Measurements from ENCODE around the gene CHCHD6.

Gene CHCHD6

DNA sequence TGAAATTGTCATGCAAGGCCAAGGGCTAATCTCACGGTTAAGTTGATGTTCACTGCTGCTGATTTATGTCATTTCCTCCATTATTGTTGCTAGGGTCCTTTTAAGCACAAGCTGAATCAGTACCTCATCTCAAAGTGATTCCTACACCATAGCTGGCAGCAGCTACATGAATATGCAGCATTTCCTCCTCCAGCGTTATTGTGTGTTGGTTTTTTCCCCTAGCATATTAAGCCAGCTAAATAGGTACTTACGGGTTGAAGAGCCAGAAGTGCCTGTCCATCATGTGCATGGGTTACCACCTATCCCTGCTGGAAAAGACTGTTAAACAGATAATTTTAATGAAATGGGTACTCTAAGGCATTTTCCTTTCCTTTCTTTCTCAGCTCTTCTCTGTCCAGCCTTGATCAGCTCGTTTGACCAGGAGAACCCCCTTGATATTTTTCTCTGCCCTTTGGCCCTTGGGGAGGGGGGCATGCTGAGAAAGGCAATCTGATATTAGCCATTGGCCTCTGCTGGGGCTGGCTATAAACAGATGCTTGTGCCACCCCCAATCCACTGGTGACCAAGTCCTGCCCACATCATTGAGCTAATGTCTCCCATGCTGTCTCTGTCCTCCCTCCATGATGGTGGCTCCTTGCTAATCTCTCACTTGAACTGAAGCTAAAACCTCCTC lies 163.3 kb downstream of the CHCHD6 start:
- peak; percentile 9 for FAIRE-seq

DNA sequence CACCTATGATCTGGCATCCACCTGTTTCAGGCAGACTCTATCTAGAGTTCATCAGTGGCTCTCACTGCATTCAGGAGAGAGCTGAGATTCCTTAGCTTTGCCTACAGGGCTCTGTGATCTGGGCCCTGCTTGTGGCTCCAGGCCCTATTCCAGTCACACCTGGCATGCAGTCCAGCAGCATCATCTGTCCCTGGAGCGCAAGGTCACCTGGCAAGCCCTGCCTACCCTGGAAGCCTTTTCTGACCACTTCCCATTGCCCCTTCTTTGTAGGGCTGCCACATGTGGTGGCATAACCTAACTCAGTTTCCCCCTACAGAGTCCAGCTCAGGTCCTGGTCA lies 163.8 kb downstream of the CHCHD6 start:
- no peak for FAIRE-seq

- no peak for FAIRE-seq
Observed at GRCh38 chr3:126870608-126871210, 166.7 kb downstream of the CHCHD6 start.

GRCh38 chr3:126872701-126873342 lies 168.8 kb downstream of the CHCHD6 start:
- FAIRE-seq = no peak

DNA sequence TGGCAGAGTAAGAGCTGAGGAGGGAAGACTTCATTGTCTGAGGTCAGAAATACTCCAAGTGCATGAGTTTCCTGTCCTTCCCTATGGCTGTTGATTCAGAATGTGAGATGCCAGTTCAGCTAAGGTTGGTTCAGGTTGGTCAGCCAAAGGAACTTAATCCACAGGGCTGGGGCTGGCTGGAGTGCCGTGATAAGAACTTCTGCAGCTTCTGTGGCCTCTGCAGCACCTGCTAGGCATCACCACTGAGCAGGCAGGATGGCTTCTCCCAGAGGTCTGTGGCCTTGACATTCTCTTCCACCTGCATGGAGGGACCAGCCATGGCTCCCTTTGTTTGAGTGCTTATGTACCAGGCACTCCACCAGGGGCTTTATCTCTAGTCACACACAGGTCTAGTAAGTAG lies 169.4 kb downstream of the CHCHD6 start:
- FAIRE-seq = no peak

DNA sequence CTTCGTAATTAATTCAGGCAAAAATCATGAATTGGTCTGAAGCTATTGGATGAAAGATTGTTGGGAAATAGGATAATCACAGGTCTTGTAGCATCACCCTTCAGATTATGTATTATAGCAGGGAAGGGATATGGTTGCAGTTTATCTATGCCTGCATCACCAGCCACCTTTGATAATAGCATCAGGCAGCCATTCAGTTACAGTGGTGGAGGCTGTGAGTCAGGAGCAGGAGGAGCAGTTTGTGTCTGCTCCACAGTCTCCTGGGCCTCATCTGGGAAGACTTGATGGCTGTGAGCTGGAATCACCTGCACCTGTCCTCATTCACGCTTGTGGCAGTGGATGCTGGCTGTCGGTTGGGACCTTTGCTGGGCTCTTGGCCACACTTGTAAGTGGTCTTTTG lies 174.6 kb downstream of the CHCHD6 start:
- FAIRE-seq = no peak

DNA sequence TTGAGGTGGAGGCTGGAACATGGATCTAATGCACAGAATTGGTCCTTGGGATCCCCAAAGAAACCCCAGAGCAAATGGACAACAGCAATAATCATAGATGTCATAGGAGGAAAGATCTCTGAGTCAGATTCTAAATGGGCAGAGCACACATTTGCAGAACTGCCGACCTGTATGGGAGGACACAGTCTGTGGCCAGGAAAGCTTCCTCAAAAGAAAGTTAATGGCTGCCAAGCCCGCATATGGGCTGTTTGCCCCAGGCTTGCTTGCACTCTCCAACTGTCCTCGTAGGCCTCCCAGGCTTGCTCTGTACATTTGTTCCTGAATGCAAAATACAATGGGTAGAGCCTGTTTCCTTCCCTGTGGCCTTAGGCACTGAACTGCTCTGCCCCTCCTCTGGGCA lies 176.9 kb downstream of the CHCHD6 start:
- FAIRE-seq = no peak

GRCh38 chr3:126881861-126882260 lies 177.8 kb downstream of the CHCHD6 start:
- no peak for FAIRE-seq

- no peak for FAIRE-seq
Observed at GRCh38 chr3:126883241-126883640, 179.2 kb downstream of the CHCHD6 start.

DNA sequence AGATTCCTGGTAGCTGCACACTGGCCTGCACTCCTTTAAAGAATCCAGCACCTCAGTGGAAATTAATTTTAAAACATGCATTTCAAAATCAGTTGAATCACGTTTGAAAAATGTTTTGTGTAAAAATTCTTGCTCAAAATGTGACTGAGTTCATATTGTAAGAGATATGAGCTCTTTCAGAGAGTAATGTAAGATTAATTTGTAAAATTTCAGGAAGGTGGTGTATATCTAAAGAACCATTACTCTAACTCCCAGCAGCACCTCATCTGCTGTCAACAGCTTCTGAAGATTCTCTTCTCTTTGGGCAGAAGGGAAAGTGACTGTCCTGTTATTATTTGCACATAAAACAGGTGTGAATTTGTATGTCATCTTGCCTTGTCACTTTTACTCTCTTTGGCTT lies 181.4 kb downstream of the CHCHD6 start:
- FAIRE-seq = no peak

DNA sequence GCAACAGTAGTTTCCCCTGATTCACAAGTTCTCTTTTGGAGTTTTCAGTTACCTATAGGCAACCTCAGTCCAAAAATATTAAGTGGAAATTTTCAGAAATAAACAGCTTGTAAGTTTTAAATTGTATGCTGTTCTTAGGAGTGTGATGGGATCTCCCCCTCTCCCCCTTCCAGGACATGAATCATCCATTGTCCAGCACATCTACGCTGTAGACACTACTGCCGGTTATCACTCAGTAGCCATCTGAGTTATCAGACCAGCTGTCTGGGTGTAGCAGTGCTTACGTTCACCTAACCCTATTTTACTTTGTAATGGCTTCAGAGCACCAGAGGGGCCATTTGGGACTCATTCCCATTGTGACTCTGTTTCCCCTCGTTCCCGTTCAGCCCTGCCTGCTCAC lies 182.2 kb downstream of the CHCHD6 start:
- FAIRE-seq = no peak

DNA sequence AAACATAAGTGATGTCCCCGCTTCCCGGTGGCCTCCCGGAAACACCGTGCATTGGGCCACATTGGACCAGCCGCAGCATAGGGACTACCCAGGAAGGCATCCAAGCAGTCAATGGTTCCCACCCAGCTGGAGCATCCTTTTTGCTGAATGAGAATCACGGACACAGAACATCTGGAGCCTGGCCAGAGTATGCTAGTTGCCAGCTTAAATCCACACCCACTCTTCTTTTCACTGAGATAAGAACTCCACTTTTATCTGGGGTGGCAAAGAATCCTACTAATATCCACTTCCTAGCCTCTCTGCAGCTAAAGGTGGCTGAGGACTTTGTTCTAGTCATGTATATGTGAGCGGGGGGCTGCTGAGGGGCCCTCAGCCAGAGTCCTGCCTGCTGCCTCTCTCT lies 183.6 kb downstream of the CHCHD6 start:
- no peak for FAIRE-seq

DNA sequence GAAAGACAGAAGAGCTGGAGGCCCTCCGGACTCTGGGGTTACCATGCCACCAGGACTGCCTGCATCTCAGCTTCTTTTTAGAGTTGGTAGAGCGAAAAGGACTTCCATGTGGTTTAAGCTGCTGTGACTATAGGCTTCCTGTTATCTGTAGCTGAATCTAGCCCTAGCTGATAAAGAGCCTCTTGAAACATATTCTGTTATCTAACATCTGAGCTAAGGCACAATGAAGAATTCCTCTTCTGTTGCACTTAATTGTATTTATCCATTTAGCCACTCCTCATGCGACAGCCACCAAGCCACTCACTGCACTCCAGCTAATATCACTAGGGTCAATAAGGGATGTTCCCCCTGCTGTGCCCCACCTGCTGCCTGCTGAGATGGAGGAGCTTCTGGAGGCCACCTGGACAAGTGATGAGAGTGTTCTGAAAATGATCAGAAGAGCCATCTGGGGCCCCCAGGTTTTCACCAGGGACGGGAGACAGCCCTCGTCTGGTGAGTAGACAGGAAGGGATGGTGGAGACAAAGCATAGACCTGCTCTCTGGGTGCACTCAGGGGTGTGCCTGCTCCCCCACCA lies 184.2 kb downstream of the CHCHD6 start:
- FAIRE-seq = no peak

- FAIRE-seq = no peak
Observed at GRCh38 chr3:126889276-126890201, 185.5 kb downstream of the CHCHD6 start.

DNA sequence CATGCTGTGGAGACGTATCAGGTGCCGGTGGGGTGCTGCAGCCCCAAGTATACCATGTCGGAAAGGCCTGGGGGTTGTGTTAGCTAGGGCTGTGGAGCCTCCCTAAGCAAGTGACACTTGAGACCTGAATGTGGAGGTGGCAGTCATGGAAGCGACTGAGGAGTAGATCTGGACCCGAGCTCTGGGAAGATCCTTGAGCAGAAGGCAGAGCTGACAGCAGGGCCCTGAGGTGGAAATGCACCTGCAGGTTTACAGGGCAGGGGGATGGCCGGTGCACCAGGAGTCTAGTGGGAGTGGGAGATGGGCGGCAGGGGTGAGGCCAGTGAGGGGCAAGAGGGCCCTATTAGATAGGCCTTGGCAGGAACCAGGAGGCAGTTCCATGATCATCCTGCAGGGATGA lies 187.1 kb downstream of the CHCHD6 start:
- FAIRE-seq = no peak

- no peak for FAIRE-seq
Observed at GRCh38 chr3:126891791-126892190, 187.8 kb downstream of the CHCHD6 start.

DNA sequence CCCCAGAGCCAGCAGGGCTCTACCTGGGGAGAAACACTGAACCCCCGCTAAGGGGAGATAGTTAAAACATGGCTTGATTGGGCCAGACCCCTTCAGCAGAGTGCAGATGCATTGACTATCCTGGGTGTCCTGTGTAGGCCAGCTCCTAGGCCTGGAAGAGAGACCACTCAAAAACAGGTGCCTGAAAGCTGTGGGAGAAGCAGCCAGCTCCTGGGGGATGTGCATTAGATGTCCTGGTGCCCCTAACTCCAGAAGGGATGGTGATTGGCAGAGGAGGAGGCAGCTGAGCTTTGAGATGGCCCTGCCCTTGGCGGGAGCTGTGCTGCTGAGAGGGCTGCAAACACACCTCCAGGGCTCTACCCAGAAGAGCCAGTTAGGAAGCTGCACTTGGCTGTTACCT lies 189.6 kb downstream of the CHCHD6 start:
- no peak for FAIRE-seq

DNA sequence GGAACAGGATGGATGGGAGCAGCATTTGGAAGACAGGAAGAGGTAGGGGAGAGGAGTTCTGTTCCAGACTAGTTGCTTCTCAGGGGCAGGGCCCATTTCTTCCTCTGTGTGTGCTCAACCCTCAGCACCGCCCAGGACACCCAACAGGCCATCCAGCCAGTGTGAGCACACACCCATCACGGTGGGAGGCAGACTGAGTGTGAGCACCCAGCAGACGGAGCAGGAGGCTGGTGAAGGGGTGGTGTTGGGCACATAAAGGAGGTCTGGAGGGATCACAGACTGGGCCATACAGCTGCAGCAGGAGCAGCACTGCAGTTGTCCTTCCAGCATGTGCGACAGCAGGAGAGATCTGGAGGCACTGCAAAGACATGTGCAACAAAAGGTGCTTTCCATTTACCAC lies 190.4 kb downstream of the CHCHD6 start:
- no peak for FAIRE-seq

- no peak for FAIRE-seq
Observed at GRCh38 chr3:126895178-126896066, 191.4 kb downstream of the CHCHD6 start.

DNA sequence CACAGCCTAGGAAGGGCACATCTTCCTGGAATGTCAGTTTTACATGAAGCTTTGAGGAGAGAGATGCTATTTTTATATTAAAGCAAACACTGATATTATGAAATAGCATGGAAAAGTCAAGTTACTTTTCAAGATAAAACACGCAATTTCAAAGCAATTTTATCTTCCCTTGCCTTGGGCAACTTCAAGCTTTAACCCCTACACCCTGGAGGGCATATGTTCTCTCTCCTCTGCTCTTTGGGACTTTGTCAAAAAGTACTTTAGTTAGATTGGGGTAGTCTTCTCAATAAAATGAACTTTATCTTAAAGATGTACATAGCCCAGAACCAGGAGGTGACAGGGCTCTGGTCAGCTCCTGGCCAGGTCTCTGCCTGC lies 192.0 kb downstream of the CHCHD6 start:
- no peak for FAIRE-seq

DNA sequence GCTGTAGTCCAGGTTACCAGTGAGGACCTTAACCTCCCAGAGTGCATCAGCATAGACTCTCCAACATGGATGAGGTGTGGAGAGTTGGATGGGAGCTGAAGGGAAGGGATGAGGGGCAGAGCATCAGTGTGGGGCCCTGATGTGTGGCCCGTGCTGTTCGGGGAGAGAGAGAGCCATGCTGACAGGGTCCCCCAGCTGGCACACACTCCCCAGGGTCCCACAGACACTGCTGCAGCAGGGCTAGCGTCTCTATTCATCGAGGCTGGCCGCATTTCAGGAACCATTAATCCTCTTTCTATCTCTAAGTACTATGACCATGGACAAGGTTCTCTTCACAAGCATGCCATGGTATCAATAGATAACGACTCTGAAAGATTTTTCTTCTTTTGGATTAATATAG lies 192.9 kb downstream of the CHCHD6 start:
- FAIRE-seq = no peak

DNA sequence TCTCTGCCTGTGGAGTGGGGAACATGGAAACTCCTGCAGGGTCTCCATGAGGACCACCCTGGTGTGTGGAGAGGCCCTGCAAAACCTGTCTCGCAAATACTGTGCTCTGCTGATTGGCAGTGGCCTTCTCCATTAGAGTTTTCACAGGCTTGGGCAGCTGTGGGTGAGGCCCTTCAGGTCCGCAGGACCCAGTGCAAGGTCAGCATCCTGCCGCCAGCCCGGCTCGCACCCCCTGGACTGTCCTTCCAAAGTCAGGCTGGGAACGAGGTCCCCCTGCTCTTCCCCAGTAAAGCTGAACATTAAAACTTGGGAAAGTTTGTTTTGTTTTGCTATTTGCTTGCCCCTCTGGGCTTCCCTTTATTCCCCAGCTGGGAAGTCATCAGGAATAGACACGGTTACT lies 193.9 kb downstream of the CHCHD6 start:
- no peak for FAIRE-seq
